ENCODE results near the gene ROBO1. TPM values are rescaled to one million over a fixed set of nuclear protein-coding genes. Genes with fewer than 3 reads are reported as not detected.
"Not testable (repeated sequence)": the region's sequence is repeated elsewhere in the genome, so short reads cannot be mapped to it uniquely, and the experiment has no call there.

ROBO1 gene
- total RNA-seq, 1 donor from 2014 or later, result 182 TPM

GRCh38 chr3:78757731-78758130, 1010.1 kb downstream of the ROBO1 start:
- H3K4me1 Mint-ChIP-seq (ENCODE audit: unreplicated experiment), result peaks cover 20% of the 10 kb centered on the region
- H3K4me3 Mint-ChIP-seq, result no peak overlapping the region
- no peaks in the 10 kb centered on the region for H3K27me3 Mint-ChIP-seq
- no peak for DNase-seq (ENCODE audit: extremely low spot score, unreplicated experiment)
- no peak overlapping the region for H3K27ac Mint-ChIP-seq
- peaks cover 13% of the 10 kb centered on the region for H3K36me3 Mint-ChIP-seq
- H3K9me3 Mint-ChIP-seq, result no peaks in the 10 kb centered on the region
- no peak for TF ChIP-seq CTCF (conservative IDR thresholded peaks at IDR 0.05)

DNA sequence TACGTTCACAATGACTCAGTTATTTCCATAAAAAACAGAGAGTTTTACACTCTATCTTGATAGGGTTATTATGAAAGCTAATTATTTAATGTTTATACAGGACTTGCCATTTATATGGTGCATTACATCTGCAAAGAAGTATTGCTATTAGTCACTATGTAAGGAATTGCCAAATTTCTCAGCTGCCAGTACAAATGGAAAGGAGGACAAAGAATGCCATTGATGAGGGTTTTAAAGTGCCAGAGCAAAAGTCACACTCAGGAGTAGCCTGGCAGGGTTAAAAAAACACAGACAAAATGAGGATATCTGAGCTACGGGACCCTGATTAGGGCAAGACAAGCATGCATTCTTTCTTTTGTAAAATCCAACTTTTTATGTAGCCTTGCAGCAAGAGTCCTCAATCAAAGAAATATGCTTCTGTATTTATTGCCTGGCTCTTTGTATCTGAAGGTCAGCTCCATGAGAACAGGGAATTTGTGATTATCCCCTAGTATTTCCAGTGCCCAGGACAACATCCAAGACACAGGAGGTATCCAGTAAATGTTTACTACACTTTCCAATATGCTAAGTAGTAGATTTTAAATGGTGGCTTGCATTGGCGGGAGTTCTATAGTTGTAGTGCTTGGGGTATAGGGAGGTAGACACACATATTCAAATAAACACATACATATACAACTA, 1013.6 kb downstream of the ROBO1 start:
- TF ChIP-seq CTCF (conservative IDR thresholded peaks at IDR 0.05), result no peak
- Mint-ChIP-seq H3K27ac (no peak overlapping the region), H3K27me3 (no peaks in the 10 kb centered on the region)

DNA sequence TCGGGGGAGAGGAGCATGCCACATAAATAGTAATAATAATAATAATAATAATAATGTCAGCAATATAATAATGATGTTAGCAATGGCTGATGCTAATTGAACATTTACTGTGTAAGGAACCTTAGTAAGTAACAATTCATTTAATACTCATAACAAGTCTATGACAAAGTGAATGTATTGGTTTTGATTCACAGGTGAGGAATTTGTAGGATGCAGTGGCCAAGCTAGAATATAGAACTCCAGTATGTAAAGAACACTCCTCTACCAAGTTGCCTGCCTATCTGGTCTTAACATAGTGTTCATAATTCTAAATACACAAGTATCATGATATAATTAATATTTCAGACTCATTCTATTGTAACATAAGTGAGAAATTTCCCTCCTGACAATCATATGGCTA, 1016.5 kb downstream of the ROBO1 start:
- Mint-ChIP-seq H3K9me3 (no peaks in the 10 kb centered on the region), H3K27me3 (no peaks in the 10 kb centered on the region), H3K36me3 (peaks cover 5% of the 10 kb centered on the region), H3K4me3 (no peak overlapping the region), H3K4me1 (ENCODE audit: unreplicated experiment) (peaks cover 12% of the 10 kb centered on the region), H3K27ac (no peak overlapping the region)
- TF ChIP-seq CTCF (conservative IDR thresholded peaks at IDR 0.05), result no peak
- no peak for DNase-seq (ENCODE audit: extremely low spot score, unreplicated experiment)

More for the DNA sequence above, 1013.6 kb downstream of the ROBO1 start:
- no peak for DNase-seq (ENCODE audit: extremely low spot score, unreplicated experiment)
- Mint-ChIP-seq H3K9me3 (no peaks in the 10 kb centered on the region), H3K36me3 (peaks cover 9% of the 10 kb centered on the region), H3K4me1 (ENCODE audit: unreplicated experiment) (peaks cover 20% of the 10 kb centered on the region), H3K4me3 (no peak overlapping the region)

GRCh38 chr3:78750291-78750690, 1017.5 kb downstream of the ROBO1 start:
- not testable (repeated sequence) for DNase-seq (ENCODE audit: extremely low spot score, unreplicated experiment); H3K27ac Mint-ChIP-seq; H3K4me3 Mint-ChIP-seq; H3K27me3 Mint-ChIP-seq; H3K9me3 Mint-ChIP-seq
- peaks cover 11% of the 10 kb centered on the region for H3K36me3 Mint-ChIP-seq
- peaks cover 12% of the 10 kb centered on the region for H3K4me1 Mint-ChIP-seq (ENCODE audit: unreplicated experiment)

DNA sequence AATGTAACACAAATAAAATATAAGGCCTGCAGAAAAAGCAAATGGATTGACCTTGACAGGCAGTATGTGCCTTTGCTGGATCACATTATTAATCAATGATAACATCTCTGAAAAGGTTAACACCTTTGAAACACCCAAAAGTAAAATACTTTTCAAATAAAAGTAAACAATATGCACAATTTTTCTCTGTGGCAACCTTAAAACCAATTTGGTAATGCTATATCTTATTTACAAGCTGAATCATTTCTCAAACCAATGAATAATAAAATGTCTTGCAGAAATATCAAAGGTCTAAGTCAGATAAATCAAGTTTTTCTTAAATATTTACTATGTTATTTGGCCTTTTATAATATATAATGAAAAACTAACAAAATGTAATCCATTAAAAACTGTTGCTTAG, 1018.7 kb downstream of the ROBO1 start:
- H3K36me3 Mint-ChIP-seq, result peaks cover 7% of the 10 kb centered on the region

More for the DNA sequence above, 1018.7 kb downstream of the ROBO1 start:
- Mint-ChIP-seq H3K27me3 (no peaks in the 10 kb centered on the region), H3K4me1 (ENCODE audit: unreplicated experiment) (peaks cover under 1% of the 10 kb centered on the region), H3K9me3 (no peaks in the 10 kb centered on the region), H3K27ac (no peak overlapping the region), H3K4me3 (no peak overlapping the region)
- no peak for TF ChIP-seq CTCF (conservative IDR thresholded peaks at IDR 0.05)
- no peak for DNase-seq (ENCODE audit: extremely low spot score, unreplicated experiment)
